Islet precursor cell (in vitro differentiated cells): Measurements from ENCODE around the gene GLYATL2.

Source experiments
- DNase-seq: peaks from one replicate; pipeline ENCODE4 v3.0.0-alpha.2; 2018

The GLYATL2 gene, protein sequence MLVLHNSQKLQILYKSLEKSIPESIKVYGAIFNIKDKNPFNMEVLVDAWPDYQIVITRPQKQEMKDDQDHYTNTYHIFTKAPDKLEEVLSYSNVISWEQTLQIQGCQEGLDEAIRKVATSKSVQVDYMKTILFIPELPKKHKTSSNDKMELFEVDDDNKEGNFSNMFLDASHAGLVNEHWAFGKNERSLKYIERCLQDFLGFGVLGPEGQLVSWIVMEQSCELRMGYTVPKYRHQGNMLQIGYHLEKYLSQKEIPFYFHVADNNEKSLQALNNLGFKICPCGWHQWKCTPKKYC

DNA sequence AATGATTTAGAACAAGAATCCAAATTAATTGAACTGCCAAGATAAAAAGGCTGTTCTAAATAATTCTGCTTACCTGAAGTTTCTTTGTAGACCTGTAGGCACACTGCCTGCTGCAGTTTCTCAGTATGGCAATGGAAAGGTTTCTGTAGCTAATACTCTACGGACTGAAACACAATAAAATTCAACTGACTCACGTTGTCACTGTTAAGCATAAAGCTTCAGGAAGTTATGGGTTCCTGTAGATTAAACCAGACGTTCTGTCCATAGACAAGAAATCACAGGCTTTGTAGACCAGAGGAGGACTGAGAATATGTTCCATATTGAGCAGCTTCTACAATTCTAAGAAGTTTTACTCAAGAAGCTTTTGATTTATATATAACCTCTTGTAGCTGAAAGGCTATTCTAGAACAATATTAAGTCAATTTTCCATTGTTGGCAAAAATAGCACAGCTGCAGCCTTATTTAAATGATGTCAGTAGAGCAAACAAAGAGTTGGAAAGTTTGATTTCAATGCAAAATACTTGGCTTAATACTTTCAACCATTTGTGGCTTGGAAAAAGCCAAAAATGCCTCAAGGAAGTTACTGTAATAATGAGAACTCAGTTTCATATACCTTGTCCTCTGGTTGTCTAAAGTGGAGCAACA, at the start of gene GLYATL2:
Gene GLYATL2 (minus strand): TSS at position 344 of the 645 bp plus-strand sequence. CDS start 5,092 bp downstream, outside the sequence.
- DNase-seq, result no peak

DNA sequence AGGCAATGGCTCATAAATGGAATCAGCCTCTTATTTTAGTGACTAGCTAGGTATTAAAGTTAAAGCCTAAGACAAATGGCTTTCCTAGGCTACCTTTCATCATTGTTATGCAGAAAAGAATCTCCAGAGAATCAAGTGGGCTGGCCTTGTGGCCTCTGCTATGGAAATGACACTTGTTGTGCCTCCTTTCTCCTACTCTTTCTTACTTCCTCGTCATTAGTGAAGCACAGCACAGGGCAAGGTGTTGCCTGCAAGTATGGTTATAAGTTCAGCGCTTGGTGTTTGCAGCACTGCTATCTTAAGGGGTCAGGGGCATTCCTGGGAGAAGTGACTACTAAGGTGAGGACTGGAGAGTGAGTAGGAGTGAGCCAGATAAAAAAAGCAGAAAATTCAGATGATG, 49.4 kb upstream of the GLYATL2 start:
- no peak for DNase-seq

DNA sequence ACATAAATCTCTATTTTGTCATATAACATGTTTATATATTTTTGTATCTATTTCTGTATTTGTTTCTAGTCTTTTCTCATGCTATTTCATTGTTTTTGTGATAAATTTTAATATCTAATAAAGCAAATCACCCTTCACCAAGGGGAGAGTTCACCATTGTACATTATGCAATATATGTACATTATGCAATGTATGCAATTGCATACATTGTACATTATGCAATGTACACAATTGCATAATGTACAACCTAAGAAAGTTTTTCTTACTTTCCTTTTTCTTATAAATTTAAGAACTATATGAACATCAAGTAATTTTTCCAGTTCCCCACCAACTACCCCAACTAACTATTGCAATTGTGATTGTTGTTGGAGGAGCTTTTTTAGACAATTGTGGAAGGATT, 44.1 kb upstream of the GLYATL2 start:
- no peak for DNase-seq

DNA sequence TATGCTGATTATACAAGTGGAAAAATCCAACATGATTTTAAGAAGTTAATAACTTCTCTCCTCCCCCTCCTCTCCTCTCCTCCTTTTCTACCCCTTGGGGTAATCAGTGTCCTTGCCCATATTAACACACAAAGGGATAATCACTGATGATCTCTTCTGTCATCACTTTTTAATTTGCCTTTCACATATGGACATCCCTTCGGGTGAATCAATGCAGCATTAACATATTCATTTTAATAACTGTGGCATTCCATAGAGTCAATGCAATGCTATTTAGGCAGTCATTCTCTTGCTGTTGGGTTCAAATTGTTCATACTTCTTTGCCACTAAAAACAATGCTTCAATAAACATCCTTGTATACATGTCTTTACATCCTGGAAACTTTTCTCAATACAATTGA, 42.9 kb upstream of the GLYATL2 start:
- DNase-seq, result no peak

DNA sequence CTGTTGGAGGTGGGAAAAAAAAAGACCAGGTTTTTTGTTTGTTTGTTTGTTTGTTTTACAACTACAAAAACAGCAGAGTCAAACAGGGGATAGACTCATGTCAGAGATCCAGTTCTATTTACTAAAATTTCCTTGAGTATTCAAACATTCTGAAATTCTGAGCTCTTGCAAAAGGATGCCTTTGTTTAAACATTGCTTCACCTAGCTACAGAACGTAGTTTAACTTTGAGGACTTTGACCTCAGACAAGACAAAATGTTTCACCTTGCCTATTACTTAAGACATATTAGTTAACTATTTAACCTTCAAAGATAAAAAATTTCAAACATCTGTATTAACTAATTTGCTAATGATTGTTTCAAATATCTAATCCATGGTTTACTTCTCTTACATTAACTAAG, 36.1 kb upstream of the GLYATL2 start:
- DNase-seq, result no peak

DNA sequence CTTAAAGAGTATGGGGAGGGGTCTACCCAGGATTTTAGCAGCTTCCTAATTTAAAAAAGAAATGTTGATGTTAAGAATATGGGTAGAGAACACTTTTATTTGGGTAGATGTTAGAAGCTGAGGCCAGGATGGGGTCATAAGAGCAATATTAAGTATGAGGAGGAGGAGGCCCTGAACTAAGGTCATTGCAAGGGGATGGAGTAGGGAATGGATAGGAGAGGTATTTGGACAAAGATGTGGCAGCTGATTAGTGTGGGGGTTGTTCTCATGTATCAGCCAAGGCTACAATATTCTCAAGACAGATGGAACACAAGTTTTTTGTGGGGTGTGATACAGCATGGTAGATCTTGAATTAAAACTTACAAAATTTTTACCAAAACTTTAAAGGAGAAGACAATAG, 35.7 kb upstream of the GLYATL2 start:
- no peak for DNase-seq

DNA sequence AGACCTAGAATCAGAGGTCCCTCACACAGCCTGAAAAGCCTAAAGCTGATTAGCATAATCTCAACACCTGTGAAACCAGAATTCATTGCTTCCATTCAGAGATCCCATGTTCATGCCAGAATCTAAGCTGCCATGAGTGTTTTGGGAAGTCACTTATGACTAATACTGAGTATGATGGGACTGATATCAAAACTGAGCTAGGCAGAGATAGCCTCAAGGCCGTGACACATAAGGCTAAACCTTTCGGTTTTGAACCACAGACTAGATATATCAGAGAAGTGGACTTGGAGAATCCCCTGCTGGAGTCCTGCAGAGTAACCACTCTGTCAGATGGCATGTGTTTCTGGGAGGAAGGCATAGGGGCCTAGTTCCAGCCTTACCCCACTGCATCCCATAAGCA, 23.1 kb upstream of the GLYATL2 start:
- DNase-seq, result no peak

DNA sequence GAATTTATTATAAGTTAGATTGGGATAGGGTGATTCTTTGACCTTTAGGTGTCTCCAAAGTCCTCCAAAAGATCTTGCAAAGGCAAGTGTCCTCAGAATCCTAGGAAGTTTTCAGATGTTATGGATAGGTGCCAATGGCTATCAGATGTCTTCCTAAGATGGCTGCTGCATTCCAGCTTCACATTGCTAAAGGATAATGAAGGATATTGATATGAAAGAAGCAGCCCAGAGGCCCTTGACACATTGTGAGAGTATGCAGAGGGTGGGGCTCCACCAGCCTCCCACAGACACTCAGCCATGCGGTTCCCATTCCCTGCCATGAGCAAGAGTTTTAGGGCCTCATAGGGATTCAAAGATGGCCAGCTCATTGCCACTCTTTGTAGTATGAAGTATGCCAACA, 22.3 kb upstream of the GLYATL2 start:
- DNase-seq, result no peak

DNA sequence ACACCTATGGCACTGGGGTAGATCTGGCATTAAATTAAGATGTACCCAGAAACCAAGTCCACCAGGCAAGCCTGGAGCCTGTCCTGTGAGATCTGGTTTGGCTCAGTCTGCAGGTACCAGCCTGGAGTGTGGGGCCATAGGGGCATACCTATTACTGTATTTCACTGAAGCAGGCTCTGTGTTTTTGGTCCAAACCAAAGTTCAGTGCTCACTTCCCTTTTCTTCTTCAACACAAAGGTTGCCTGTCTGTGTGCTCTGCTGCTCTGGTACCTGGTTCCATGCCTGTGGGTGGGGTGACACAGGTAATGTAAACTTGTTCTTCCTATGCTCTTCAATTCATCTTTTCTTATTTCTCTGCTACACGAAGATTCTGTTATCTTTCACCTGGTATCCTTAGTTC, 19.8 kb upstream of the GLYATL2 start:
- DNase-seq, result no peak

DNA sequence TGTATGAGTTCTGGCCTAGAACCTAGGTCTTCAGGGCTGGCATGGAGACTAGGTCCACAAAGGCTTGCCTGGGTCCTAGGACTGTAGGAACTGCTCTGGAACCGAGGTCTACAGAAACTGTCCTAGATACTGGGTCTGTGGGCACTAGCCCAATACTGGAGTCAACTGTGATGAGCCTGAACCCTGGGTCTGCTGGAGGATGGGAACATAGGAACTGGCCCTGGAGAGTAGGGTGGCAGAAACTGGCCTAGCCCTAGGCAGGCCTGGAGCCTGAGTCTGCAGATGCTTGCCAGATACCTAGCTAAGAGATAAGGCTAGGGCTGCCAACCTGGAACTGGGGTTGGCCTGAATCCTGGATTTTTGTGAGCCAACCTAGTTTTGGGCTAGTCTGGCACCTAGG, 19.2 kb upstream of the GLYATL2 start:
- DNase-seq, result no peak

DNA sequence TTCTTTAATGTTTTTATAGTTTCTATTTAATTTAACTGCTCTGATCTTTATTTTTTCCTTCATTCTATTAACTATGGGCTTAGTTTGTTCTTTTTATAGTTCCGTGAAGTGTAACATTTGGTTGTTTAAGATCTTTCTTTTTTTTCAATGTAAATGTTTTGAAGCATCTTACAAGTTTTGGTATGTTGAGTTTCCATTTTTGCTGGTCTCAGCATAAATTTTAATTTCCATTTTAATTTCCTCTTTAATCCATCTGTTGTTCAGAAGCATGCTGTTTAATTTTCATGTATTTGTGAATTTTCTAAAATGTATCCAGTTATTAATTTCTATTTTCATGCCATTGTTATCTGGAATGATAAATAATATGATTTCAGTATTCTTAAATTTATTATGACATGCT, 17.0 kb upstream of the GLYATL2 start:
- DNase-seq, result no peak

DNA sequence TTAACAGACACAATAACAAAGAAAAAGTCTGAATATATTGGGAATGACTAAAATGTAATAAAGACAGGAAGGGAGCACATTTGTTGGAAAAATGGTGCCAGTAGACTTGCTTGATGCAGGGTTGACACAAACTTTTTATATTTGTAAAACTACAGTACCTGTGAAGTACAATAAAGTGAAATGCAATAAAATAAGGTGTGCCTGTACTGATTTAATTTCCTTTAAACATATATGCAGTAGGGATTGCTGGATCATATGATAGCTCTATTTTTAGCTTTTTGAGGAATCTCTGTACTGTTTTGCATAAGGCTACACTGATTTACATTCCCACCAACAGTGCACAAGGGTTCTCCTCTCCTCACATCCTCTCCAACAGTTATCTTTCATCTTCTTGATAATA, 12.3 kb upstream of the GLYATL2 start:
- no peak for DNase-seq

DNA sequence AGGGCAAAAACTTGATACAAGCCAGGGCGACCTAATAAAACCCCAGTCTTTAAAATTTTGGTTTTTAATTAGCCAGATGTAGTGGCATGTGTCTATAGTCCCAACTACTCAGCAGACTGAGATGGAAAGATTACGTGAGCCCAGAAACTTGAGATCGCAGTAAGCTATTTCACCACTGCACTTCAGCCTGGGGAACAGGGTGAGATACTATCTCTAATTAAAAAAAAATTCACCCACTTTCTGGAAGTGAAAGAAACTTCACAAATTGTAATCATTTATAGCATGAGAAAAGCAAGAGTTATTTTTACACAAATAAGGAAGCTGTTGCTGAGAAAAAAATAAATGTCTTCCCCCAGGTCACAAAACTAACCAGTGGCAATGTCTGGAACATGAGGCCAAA, 882 bp upstream of the GLYATL2 start:
- DNase-seq, result no peak

DNA sequence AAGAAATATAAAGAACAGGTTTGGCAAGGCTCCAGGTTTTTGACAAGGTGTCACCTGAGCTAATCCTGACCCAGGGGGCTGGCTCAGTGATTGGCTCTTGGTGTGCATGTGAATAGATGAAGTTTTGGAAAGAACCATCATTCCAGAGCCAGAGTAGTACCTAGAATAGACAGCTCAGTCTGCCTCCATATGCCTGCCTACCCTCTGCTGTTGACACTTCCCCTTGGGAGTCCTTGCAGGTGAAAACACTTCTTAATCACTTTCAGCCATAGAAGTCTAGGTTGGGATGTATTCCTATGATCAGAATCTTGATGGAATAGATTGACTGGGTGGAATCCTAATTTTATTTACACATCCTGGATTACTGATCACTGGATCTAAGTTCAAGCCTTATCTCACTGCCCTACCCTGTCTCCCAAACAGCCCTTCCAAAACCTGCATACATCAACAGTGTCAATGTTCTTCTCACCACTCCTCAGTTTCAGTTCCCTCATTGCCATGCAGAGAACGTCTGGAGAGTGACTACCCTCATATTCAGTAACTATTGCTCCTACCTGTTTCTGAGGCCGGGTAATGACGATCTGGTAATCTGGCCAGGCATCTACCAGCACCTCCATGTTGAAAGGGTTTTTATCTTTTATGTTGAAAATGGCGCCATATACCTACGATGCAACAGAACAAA, 6.7 kb downstream of the GLYATL2 start:
- no peak for DNase-seq

DNA sequence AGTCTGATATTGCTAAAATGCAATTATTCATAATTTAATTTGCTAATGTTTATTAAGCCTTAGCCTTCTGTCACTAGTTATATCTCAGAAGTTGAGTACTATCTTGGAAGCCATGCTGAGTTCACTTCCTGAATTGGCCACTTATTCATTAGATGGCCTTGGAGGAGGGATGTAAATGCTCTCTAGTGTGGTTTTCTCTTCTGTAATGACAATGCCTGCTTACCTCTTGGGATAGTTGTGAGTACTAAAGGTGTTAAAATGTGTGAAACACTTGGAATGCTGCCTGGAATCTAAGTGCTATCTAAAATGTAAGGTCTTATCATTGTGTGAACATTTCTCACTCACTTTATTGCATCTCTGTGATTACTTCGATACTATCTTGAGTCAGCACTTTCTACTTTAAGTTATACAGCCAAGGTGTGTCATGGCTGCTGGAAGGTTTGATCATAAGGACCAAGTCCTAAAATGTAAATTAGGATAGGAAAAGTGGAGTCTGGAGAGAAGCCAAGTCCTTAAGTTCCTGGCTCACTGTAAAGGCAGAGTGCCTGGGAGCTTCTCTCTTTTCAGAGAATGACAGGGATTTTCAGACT, 12.4 kb downstream of the GLYATL2 start:
- no peak for DNase-seq

DNA sequence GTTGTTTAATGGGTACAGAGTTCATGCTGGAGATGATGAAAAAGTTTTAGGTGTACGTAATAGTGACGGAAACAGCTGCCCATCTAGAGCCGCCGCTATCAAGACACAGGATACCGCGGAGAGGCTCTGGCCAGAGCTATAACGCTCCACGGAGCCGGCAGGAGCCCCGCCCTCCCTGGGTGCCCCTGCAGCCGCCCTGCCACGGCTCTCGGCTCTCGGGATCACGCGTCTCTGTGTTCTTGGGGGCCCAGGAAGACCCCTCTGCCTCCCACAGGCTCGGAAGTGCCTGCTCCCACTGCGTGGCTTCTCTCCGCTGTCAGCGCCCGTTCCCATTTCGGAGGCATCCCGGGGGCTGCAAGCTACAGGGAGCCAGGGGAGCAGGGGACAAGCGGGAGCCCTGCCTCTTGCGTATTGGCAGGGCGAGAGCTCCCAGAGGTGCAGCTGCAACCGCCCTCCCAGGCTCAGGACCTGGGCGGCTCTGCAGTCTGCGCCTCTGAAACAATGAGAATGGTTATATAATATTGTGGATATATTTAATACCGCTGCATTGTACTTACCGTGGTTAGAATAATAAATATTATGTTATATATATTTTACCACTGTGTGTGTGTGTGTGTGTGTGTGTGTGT, 13.7 kb downstream of the GLYATL2 start:
- DNase-seq, result no peak

DNA sequence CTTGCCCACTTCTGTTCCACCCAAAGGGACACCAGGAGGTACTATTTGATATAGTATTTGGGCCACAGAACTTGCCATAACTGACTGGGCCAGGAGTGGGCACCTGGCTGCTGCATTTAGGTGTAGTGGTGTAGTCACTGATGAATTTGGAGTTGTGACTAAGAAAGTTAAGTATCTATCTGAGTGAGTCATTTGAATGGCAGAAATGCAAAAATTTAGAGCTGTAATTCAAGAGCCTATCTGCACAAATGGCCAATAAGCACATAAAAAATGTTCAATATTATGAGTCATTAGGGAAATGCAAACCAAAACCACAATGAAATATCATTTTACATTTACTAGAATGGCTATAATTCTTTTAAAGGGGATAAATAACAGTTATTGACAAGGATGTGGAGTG, 14.7 kb downstream of the GLYATL2 start:
- DNase-seq, result no peak

DNA sequence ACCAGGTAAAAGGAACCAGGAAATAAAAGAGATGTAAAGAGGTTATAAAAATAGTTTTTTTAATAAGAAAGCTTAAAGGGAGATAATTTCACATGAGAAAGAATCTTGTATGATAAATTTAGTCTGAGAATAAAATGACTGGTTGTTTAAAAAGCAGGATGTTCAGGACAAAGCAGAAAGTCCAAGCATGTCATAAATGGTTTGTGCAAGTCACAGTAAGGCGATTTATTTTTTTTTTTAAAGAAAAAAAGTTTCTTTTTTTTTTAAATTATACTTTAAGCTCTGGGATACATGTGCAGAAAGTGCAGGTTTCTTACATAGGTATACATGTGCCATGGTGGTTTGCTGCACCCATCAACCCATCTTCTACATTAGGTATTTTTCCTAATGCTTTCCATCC, 30.8 kb downstream of the GLYATL2 start:
- DNase-seq, result no peak

DNA sequence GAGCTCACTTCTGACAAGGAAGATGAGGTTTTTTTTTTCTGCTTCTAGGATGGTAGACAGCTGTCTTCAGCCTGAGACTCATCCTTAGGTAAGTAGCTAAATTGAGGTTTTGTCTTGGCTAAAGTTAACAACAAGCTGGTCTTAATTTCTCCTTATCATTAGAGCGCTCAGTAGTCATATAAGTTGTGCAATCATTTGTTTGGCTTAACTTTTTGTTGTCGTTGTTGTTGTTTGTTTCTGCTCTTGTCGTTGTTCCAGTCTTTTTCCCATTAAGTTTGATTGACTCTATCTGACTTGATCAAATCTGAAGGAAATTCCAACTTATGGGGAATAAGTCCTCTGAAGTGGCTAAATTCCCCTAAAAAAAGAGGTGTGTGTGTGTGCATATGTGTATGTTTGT, 33.0 kb downstream of the GLYATL2 start:
- no peak for DNase-seq

DNA sequence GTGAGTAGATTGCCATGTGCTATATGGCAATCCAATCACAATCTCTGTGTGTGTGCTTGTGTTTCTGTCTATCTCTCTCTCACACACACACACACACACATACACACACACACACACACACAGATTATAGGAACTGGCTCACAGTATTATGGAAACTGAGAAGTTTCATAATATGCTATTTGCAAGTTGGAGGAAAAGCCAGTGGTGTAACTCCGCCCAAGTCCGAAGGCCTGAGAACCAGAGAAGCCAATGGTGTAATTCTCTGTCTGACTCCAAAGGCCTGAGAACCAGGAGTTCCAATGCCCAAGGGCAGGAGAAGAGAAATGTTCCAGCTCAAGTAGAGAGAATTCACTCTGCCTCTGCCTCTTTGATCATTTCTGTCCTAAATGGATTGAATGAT, 37.2 kb downstream of the GLYATL2 start:
- no peak for DNase-seq

DNA sequence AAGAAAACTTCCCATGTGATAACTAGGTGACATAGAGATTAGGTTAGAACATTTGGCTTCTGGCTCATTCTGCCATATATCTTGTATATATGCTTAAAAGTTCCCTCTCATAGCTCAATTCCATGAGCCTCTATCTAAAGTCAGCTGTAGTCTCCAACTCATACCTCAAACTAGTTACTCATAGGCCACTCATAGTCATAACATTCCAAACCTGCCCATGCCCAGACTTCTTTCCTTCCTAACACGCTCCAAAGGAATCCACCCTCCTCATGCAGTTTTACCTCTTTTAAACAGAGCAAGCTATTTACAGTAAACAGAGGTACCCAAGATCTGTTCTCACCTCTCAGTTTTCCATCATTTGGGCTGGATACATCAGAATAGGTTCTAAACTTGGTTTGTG, 39.4 kb downstream of the GLYATL2 start:
- DNase-seq, result no peak

DNA sequence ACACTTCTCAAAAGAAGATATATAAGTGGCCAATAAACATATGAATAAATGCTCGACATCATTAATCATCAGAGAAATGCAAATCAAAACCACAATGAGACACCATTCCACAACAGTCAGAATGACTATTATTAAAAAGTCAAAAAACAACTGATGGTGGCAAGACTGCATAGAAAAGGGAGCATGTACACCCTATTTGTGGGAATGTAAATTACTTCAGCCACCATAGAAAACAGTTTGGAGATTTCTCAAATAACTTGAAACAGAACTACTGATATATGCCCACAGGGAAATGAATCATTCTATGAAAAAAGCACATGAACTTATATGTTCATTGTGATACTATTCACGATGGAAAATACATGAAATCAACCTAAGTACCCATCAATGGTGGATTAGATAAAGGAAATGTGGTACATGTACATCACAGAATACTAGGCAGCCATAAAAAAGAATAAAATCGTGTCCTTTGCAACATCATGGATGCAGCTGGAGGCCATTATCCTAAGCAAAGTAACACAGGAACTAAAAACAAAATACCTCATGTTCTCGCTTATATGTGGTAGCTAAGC, 42.4 kb downstream of the GLYATL2 start:
- no peak for DNase-seq

DNA sequence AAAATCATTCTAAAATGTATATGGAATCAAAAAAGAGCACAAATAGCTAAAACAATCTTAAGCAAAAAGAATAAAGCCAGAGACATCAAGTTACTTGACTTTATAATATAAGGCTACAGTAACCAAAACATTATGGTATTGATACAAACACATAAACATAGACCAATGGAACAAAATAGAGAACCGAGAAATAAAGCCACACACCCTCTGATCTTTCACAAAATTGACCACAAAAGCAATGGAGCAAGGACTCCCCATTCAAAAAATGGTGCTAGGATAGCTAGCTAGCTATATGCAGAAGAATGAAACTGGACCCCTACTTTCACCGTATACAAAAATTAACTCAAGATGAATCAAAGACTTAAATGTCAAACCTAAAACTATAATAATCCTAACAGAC, 43.2 kb downstream of the GLYATL2 start:
- no peak for DNase-seq
